Hepatocyte (in vitro differentiated cells): ENCODE results near the gene PDIA5. TPM values are rescaled to one million over a fixed set of nuclear protein-coding genes. Genes with fewer than 3 reads are reported as not detected.

Experiments
- DNase-seq: peaks from one replicate; pipeline ENCODE4 v3.0.0-alpha.2; 2016; ENCODE audit warnings: low spot score
- H2AFZ ChIP-seq: fragments of 200-600 bp; sonication (generic); 2 replicates; pipeline ENCODE4 v1.6.0; 2016; ENCODE audit warnings: antibody characterized with exemption, mild to moderate bottlenecking
- H3K27ac ChIP-seq: fragments of 200-600 bp; sonication (generic); 2 replicates; pipeline ENCODE4 v1.5.1; 2016; ENCODE audit warnings: mild to moderate bottlenecking
- H3K27me3 ChIP-seq: fragments of 200-600 bp; sonication (generic); 2 replicates; pipeline ENCODE4 v1.6.1; 2016
- H3K36me3 ChIP-seq: fragments of 200-600 bp; sonication (generic); replicated peaks from 2 replicates; pipeline ENCODE4 v1.5.1; 2016; ENCODE audit warnings: low read depth; ENCODE audit not compliant: insufficient read depth
- H3K4me1 ChIP-seq: fragments of 200-600 bp; sonication (generic); 2 replicates; pipeline ENCODE4 v1.5.1; 2016; ENCODE audit warnings: mild to moderate bottlenecking, moderate library complexity; ENCODE audit not compliant: insufficient read depth
- H3K4me2 ChIP-seq: fragments of 200-600 bp; sonication (generic); 2 replicates; pipeline ENCODE4 v1.6.0; 2016
- H3K4me3 ChIP-seq: fragments of 200-600 bp; sonication (generic); 2 replicates; pipeline ENCODE4 v1.5.1; 2016; ENCODE audit warnings: mild to moderate bottlenecking
- H3K79me2 ChIP-seq: fragments of 200-600 bp; sonication (generic); 2 replicates; pipeline ENCODE4 v1.6.0; 2017; ENCODE audit warnings: mild to moderate bottlenecking
- H3K9me2 ChIP-seq: fragments of 200-600 bp; sonication (generic); replicated peaks from 2 replicates; pipeline ENCODE4 v1.6.0; 2017; ENCODE audit warnings: mild to moderate bottlenecking; ENCODE audit not compliant: insufficient read depth
- H3K9me3 ChIP-seq: fragments of 200-600 bp; sonication (generic); 2 replicates; pipeline ENCODE4 v1.5.1; 2016; ENCODE audit warnings: low read depth, mild to moderate bottlenecking
- H4K20me1 ChIP-seq: fragments of 200-600 bp; sonication (generic); 2 replicates; pipeline ENCODE4 v1.6.0; 2016; ENCODE audit warnings: mild to moderate bottlenecking; ENCODE audit not compliant: insufficient read depth, poor library complexity, severe bottlenecking
- EZH2 ChIP-seq: fragments of 200-600 bp; sonication (generic); IDR thresholded peaks from 2 replicates; pipeline ENCODE4 v1.6.1; 2016; ENCODE audit warnings: antibody characterized with exemption, mild to moderate bottlenecking, borderline replicate concordance
- EZH2phosphoT487 ChIP-seq: fragments of 200-600 bp; sonication (generic); IDR thresholded peaks from one replicate; pipeline ENCODE4 v1.6.1; 2018; ENCODE audit warnings: antibody characterized with exemption, mild to moderate bottlenecking, low read depth, moderate library complexity; ENCODE audit not compliant: unreplicated experiment, severe bottlenecking
- WGBS: methylation state at CpG from one replicate; pipeline ENCODE4 v1.1.6; 2016; ENCODE audit warnings: low lambda C conversion rate; ENCODE audit errors: missing lambda C conversion rate; 5-methylcytosine and 5-hydroxymethylcytosine counted together
- polyA plus RNA-seq: library from polyadenylated mRNA; unstranded; fragments of >200 nt; fragmentation: Nextera tagmentation; extraction: Ambion mirVana; gene quantifications from 2 replicates; pipeline ENCODE4 v1.2.1, GENCODE V29; 2016
- total RNA-seq: library from RNA; depleted of rRNA; stranded (reverse); fragments of >200 nt; gene quantifications from 2 replicates; pipeline ENCODE4 v1.2.3, GENCODE V29; 2014
- TF ChIP-seq, protein P1 (sequence below): fragments of 200-600 bp; sonication (generic); IDR thresholded peaks from 2 replicates; pipeline ENCODE4 v1.5.1; 2016; ENCODE audit warnings: antibody characterized with exemption, mild to moderate bottlenecking; ENCODE audit not compliant: poor library complexity

Gene PDIA5
- total and polyA plus RNA-seq, 2 experiments from 2014 or later, result 71.8 to 97.3 TPM

DNA sequence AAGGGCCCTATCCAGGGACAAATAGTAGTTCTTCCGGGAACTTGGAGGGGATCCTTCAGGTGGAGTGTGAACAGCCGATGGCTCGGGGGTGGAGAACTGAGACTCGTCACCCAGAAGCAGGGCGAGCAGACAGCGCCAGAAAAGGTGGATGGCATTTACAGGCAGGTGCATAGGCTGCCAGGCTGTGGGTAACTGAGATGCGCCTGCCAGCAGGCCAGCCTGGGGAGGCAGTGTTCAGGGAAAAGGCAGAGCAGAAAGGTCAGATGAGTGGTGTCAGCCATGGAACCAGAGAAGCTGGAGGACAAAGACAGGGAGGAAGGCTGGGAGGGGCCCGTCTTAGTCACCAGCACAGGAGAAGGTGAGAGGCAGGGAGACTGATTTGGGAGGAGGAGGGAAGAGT lies 81.9 kb downstream of the PDIA5 start:
- peaks cover 5% of the 10 kb centered on the region for H3K4me1 ChIP-seq
- no peak overlapping the region for H2AFZ ChIP-seq
- no peaks in the 10 kb centered on the region for H3K27me3 ChIP-seq
- no peak for TF ChIP-seq EZH2
- TF ChIP-seq EZH2phosphoT487, result no peak
- TF ChIP-seq, protein P1, sequence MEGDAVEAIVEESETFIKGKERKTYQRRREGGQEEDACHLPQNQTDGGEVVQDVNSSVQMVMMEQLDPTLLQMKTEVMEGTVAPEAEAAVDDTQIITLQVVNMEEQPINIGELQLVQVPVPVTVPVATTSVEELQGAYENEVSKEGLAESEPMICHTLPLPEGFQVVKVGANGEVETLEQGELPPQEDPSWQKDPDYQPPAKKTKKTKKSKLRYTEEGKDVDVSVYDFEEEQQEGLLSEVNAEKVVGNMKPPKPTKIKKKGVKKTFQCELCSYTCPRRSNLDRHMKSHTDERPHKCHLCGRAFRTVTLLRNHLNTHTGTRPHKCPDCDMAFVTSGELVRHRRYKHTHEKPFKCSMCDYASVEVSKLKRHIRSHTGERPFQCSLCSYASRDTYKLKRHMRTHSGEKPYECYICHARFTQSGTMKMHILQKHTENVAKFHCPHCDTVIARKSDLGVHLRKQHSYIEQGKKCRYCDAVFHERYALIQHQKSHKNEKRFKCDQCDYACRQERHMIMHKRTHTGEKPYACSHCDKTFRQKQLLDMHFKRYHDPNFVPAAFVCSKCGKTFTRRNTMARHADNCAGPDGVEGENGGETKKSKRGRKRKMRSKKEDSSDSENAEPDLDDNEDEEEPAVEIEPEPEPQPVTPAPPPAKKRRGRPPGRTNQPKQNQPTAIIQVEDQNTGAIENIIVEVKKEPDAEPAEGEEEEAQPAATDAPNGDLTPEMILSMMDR, result no peak
- no peaks in the 10 kb centered on the region for H3K79me2 ChIP-seq
- H4K20me1 ChIP-seq, result no peaks in the 10 kb centered on the region
- H3K9me3 ChIP-seq, result no peaks in the 10 kb centered on the region
- no peak overlapping the region for H3K27ac ChIP-seq
- H3K4me2 ChIP-seq, result no peak overlapping the region
- no peak for DNase-seq
- H3K4me3 ChIP-seq, result no peak overlapping the region
- no peaks in the 10 kb centered on the region for H3K36me3 ChIP-seq
- no peaks in the 10 kb centered on the region for H3K9me2 ChIP-seq
- WGBS, result 96% methylated on average over 8 of the region's 8 CpGs

- Histone ChIP-seq H3K4me3 (no peak overlapping the region), H3K4me2 (no peak overlapping the region), H2AFZ (no peak overlapping the region), H3K79me2 (no peaks in the 10 kb centered on the region), H3K27ac (no peak overlapping the region), H3K4me1 (peaks cover 5% of the 10 kb centered on the region), H3K36me3 (no peaks in the 10 kb centered on the region), H3K9me3 (no peaks in the 10 kb centered on the region), H3K9me2 (no peaks in the 10 kb centered on the region), H3K27me3 (no peaks in the 10 kb centered on the region), H4K20me1 (no peaks in the 10 kb centered on the region)
- TF ChIP-seq, protein P1, result no peak
- WGBS, result 100% methylated on average over 3 of the region's 3 CpGs
- no peak for DNase-seq
Observed at GRCh38 chr3:123149525-123149924, 82.7 kb downstream of the PDIA5 start.

DNA sequence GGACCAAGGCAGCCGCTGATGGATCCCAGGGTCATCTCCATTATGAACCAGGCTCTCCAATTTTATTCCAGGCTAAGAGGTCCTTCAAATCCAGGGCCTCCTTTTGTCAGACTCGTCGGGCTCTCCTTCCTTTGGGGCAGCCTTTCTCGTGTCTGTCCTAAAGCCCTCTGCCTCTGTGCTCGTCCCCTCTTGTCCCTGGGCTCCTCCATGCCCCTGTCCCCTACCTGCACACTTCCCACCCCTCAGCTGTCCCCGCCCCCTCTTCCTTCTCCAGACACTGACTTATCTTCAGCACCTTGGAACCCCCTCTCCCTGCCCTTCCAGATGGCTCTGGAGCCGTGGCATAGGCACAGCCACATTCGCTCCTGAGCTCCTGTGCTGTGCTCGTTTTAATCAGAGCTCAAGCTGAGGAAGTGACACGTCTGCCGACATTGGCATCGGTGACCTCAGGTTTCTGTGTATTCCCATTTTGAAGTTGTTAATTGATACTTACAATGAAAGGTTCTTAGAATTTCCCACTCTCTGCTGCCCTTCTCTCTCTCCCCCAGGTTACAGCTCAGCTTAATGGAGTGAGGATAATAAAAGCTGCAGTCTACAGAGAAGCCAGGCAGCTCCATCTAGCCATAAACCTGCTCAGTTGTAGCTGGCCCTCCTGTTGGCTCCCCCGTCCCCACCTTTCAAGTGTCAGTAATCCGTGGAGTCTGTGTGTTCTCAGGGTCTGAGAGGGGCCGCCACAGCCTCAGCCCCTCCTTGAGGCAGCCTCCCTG lies 83.8 kb downstream of the PDIA5 start:
- 72% methylated on average over 15 of the region's 15 CpGs for WGBS

More for the DNA sequence above, 83.8 kb downstream of the PDIA5 start:
- Histone ChIP-seq H3K27ac (no peak overlapping the region), H2AFZ (no peak overlapping the region), H3K9me3 (no peaks in the 10 kb centered on the region), H3K4me1 (peaks cover 5% of the 10 kb centered on the region), H4K20me1 (no peaks in the 10 kb centered on the region), H3K79me2 (no peaks in the 10 kb centered on the region), H3K27me3 (no peaks in the 10 kb centered on the region), H3K9me2 (no peaks in the 10 kb centered on the region), H3K36me3 (no peaks in the 10 kb centered on the region), H3K4me3 (no peak overlapping the region), H3K4me2 (no peak overlapping the region)
- DNase-seq, result no peak
- TF ChIP-seq EZH2phosphoT487, result no peak
- TF ChIP-seq EZH2, result no peak
- TF ChIP-seq, protein P1, result no peak
